Subcutaneous adipose tissue (tissue), 4 donors: Measurements from ENCODE around the gene MAP1B. TPM values are rescaled to one million over a fixed set of nuclear protein-coding genes. Genes with fewer than 3 reads are reported as not detected.

ENCODE experiments used
- CTCF ChIP-seq: fragments of 450-650 bp; IDR thresholded peaks from one replicate; pipeline ENCODE4 v1.5.1; 2016; ENCODE audit warnings: low read depth, mild to moderate bottlenecking, control low read depth, antibody characterized with exemption, moderate library complexity
- total RNA-seq, 4 donors: library from RNA; depleted of rRNA; stranded (reverse); fragments of >200 nt; gene quantifications; one replicate each; pipeline ENCODE4 v1.1.0, GENCODE V29; 2016

MAP1B gene
- total RNA-seq, 4 donors from 2014 or later = 174 to 1,477 (median 584) TPM

- no peak for TF ChIP-seq CTCF
Measured at GRCh38 chr5:72183101-72183520, 75.8 kb downstream of the MAP1B start.

DNA sequence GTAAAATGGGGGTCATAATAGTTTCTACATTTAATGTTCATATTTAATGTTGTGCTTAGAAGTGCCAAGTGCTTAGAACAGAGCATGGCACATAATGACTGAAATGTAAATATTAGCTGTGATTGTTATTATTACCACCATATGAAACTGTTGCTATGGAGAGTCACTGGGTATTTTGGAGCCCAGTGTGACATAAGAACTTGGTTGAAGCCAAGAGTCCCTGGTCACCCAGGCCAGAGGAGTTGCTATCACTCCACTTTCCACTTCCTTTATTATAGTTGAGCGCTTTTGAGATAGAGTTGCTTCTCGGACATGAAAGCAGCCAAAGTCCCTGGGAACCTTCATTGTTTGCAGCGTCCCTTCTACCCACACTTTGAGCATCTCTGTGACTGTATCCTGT lies 77.1 kb downstream of the MAP1B start:
- no peak for TF ChIP-seq CTCF

GRCh38 chr5:72185496-72186329 lies 78.4 kb downstream of the MAP1B start:
- no peak for TF ChIP-seq CTCF

DNA sequence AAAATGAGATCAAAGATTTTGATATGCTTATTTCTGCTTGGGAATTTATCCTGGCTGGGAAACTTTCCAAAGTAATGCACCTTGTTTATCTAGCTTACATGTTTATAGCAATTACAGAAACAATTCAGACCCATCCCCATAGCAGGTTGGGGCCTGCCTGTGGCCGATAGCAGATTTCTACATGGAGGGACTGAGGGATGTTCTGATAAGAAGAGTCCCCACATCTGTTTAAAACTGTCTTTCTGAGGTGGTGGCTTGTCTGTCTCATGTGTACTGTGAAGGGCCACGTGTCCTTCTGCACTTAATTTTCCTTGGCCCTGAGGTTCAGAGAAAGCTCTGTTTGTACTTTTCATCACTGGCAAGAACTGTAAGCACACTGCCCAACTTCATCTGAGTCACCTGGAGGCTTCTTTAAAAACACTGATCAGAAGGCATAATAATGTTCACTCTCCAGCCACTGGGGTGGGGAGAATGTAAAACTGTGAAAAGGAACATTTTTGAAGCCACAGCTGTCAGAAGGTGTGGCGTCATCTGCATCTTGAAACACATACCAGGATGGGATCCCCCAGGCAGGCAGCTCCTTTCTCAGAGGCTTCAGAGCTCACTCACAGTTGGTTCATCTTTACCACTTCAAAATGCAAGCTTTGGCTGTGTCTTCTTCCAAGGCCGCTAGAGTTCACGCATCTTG lies 80.3 kb downstream of the MAP1B start:
- TF ChIP-seq CTCF = no peak

- TF ChIP-seq CTCF = no peak
Measured at GRCh38 chr5:72188166-72188565, 80.9 kb downstream of the MAP1B start.

DNA sequence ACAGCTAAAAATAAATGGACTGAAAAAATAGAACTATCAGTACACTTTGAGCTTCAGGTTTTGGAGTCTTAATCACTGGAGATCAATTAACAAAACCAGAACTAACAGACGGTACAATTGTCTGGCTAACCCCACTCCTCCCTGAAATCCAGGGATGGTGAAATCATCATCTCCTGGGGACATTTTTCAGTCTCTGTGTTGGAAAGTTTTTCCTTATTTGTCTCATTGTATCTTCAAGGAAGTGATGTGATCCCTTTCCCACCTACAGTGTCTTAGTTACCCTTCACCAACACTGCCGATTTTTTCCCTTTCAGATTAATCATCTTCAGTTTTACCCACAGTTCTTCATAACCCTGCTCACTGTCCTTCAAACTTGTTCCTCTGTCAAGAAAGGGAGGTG lies 81.9 kb downstream of the MAP1B start:
- TF ChIP-seq CTCF = no peak

DNA sequence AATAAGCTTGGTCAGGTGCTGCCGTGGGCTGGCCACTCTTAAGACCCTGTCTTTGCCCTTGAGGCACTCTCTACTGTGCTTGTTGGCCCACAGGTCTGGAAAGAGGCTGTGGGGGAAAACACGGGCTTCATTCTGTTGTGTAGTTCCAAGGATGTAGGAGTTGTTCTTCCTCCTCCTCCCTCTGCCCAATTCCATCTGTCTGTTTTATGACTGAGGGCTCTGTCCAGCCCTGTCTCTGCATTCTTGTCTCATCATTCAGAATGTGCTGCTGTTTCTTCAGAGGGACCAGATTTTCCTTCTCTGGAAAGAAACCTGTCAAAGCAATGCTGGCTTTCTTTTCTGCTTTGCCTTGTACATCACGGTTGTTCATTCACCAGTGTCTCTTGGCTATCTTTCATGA lies 84.1 kb downstream of the MAP1B start:
- no peak for TF ChIP-seq CTCF
